ENCODE data around the gene KIAA1328.

The KIAA1328 gene

GRCh38 chr18:37274309-37275236 is 445.6 kb downstream of the KIAA1328 start:
- no peak for DNase-seq

- DNase-seq: no peak
Observed at GRCh38 chr18:37275237-37275741, 446.4 kb downstream of the KIAA1328 start.

- peak in 1 of 58 donors; percentile 22 for DNase-seq
Observed at GRCh38 chr18:37276111-37276890, 447.4 kb downstream of the KIAA1328 start.

- DNase-seq: peak in 8 of 58 donors; percentile 7 to 59 (median 18)
Observed at GRCh38 chr18:37277804-37278203, 448.9 kb downstream of the KIAA1328 start.
